ENCODE results near the gene TRIM24. TPM values are rescaled to one million over a fixed set of nuclear protein-coding genes. Genes with fewer than 3 reads are reported as not detected.
"Not testable (repeated sequence)": the region's sequence is repeated elsewhere in the genome, so short reads cannot be mapped to it uniquely, and the experiment has no call there.

The TRIM24 gene
- 10 to 100 TPM; 13.5 to 21.1 (median 17.7) TPM for total RNA-seq

- WGBS, 2 donors: 1% methylated on average over 51 to 55 of the region's 59 CpGs
- DNase-seq (ENCODE audit: low spot score in 2 of 2): peak; percentile 95 to 99
- peak within 1 kb of the TSS; percentile 84 for H3K4me3 ChIP-seq (ENCODE audit: low read depth, poor library complexity, severe bottlenecking)
- TF ChIP-seq POLR2A (IDR thresholded peaks at IDR 0.05) (peak in 1 of 2 donors; percentile 20), CTCF (IDR thresholded peaks at IDR 0.05) (no peak)
- intact Hi-C loops (cut with DNase I; ENCODE audit: low total_unique reads): no loop called here
Measured at GRCh38 chr7:138460176-138460648, at the start of gene TRIM24. Gene TRIM24 (plus strand): TSS chr7:138460259. CDS start chr7:138460549, 290 bp downstream.

GRCh38 chr7:138412077-138412476 lies 48.0 kb upstream of the TRIM24 start:
- H3K4me3 ChIP-seq (ENCODE audit: low read depth, poor library complexity, severe bottlenecking); intact Hi-C loops (cut with DNase I; ENCODE audit: low total_unique reads); DNase-seq (ENCODE audit: low spot score in 2 of 2): not testable (repeated sequence)
- WGBS, 2 donors: 92 to 96% methylated on average over 3 of the region's 3 CpGs

GRCh38 chr7:138412921-138413320 lies 47.1 kb upstream of the TRIM24 start:
- 92 to 93% methylated on average over 6 of the region's 6 CpGs for WGBS, 2 donors
- intact Hi-C loops (cut with DNase I; ENCODE audit: low total_unique reads); DNase-seq (ENCODE audit: low spot score in 2 of 2); H3K4me3 ChIP-seq (ENCODE audit: low read depth, poor library complexity, severe bottlenecking): not testable (repeated sequence)

GRCh38 chr7:138417078-138417700 lies 42.9 kb upstream of the TRIM24 start:
- intact Hi-C loops (cut with DNase I; ENCODE audit: low total_unique reads): no loop called here
- DNase-seq (ENCODE audit: low spot score in 2 of 2): no peak
- TF ChIP-seq POLR2A (IDR thresholded peaks at IDR 0.05) (no peak), CTCF (IDR thresholded peaks at IDR 0.05) (no peak)
- no peak overlapping the region for H3K4me3 ChIP-seq (ENCODE audit: low read depth, poor library complexity, severe bottlenecking)
- 60 to 62% methylated on average over 3 of the region's 3 CpGs for WGBS, 2 donors

- TF ChIP-seq CTCF (IDR thresholded peaks at IDR 0.05) (no peak), POLR2A (IDR thresholded peaks at IDR 0.05) (no peak)
- intact Hi-C loops (cut with DNase I; ENCODE audit: low total_unique reads): no loop called here
- H3K4me3 ChIP-seq (ENCODE audit: low read depth, poor library complexity, severe bottlenecking): no peak overlapping the region
- no peak for DNase-seq (ENCODE audit: low spot score in 2 of 2)
- WGBS, 2 donors: 77 to 91% methylated on average over 1 of the region's 1 CpG
Measured at GRCh38 chr7:138417764-138418163, 42.3 kb upstream of the TRIM24 start.

GRCh38 chr7:138418403-138418802 lies 41.7 kb upstream of the TRIM24 start:
- DNase-seq (ENCODE audit: low spot score in 2 of 2); intact Hi-C loops (cut with DNase I; ENCODE audit: low total_unique reads); H3K4me3 ChIP-seq (ENCODE audit: low read depth, poor library complexity, severe bottlenecking): not testable (repeated sequence)
- 63 to 88% methylated on average over 1 of the region's 1 CpG for WGBS, 2 donors

GRCh38 chr7:138425026-138425425 lies 35.0 kb upstream of the TRIM24 start:
- DNase-seq (ENCODE audit: low spot score in 2 of 2): no peak
- 92 to 93% methylated on average over 5 of the region's 5 CpGs for WGBS, 2 donors
- TF ChIP-seq CTCF (IDR thresholded peaks at IDR 0.05): no peak
- TF ChIP-seq POLR2A (IDR thresholded peaks at IDR 0.05): no peak
- intact Hi-C loops (cut with DNase I; ENCODE audit: low total_unique reads): no loop called here
- H3K4me3 ChIP-seq (ENCODE audit: low read depth, poor library complexity, severe bottlenecking): no peak overlapping the region
